Activated T-cell treated with anti-CD3 and anti-CD28 coated beads, Interleukin-2, amount 50 U/mL, for 72 hours (primary cell): Measurements from ENCODE around the gene MTHFD1L. TPM values are rescaled to one million over a fixed set of nuclear protein-coding genes. Genes with fewer than 3 reads are reported as not detected.
"Not testable (repeated sequence)": the region's sequence is repeated elsewhere in the genome, so short reads cannot be mapped to it uniquely, and the experiment has no call there.

Experiments used
- ATAC-seq, 2 donors: fragments of 150-1000 bp; cut with Tn5 transposase; replicated peaks in 1 of 2; 2 replicates each; pipeline ENCODE4 v1.10.0; 2021; ENCODE audit warnings: moderate library complexity in 2 of 2, mild to moderate bottlenecking in 1 of 2
- DNase-seq, 2 donors: peaks; one replicate each; pipeline ENCODE4 v3.0.0; 2021 to 2022; ENCODE audit warnings: mixed read lengths in 1 of 2
- H3K27ac Mint-ChIP-seq: one replicate; pipeline ENCODE4 v1.8.0; 2022; ENCODE audit warnings: mild to moderate bottlenecking, moderate library complexity, mixed read lengths
- H3K27me3 Mint-ChIP-seq: one replicate; pipeline ENCODE4 v1.8.0; 2022; ENCODE audit warnings: low read depth, mixed read lengths
- H3K36me3 Mint-ChIP-seq, 2 donors: one replicate each; pipeline ENCODE4 v1.8.0; 2022; ENCODE audit warnings: mixed read lengths in 2 of 2, mild to moderate bottlenecking in 1 of 2; ENCODE audit not compliant: insufficient read depth in 2 of 2
- H3K4me1 Mint-ChIP-seq: one replicate; pipeline ENCODE4 v1.8.0; 2022; ENCODE audit warnings: low read depth, mixed read lengths
- H3K4me3 Mint-ChIP-seq, 2 donors: one replicate each; pipeline ENCODE4 v1.8.0; 2022; ENCODE audit warnings: mild to moderate bottlenecking in 2 of 2, mixed read lengths in 2 of 2, moderate library complexity in 2 of 2
- H3K9me3 Mint-ChIP-seq, 2 donors: one replicate each; pipeline ENCODE4 v1.8.0; 2022; ENCODE audit warnings: mixed read lengths in 2 of 2
- total RNA-seq, 2 donors: library from RNA; stranded (reverse); gene quantifications; one replicate each; pipeline ENCODE4 v1.2.3, GENCODE V29; 2022

MTHFD1L gene
- total RNA-seq: 100 to 1,000 TPM; 138 to 155 TPM

- peak within 1 kb of the TSS; percentile 69 for H3K27ac Mint-ChIP-seq
- peaks cover 2 to 9% of the 10 kb centered on the region in 2 donors for H3K36me3 Mint-ChIP-seq
- no peaks in the 10 kb centered on the region for H3K9me3 Mint-ChIP-seq
- H3K4me3 Mint-ChIP-seq: peak within 1 kb of the TSS; percentile 97
- peak; percentile 77 to 79 for ATAC-seq
- H3K27me3 Mint-ChIP-seq: peaks cover 18% of the 10 kb centered on the region
- peaks cover 64% of the 10 kb centered on the region for H3K4me1 Mint-ChIP-seq
- DNase-seq: peak; percentile 85 to 87
Measured at GRCh38 chr6:150865406-150866146, at the start of gene MTHFD1L. Gene MTHFD1L, plus strand, starts transcription at chr6:150865702. Its CDS starts 121 bp downstream, at chr6:150865823.

GRCh38 chr6:150816554-150816953 is 48.9 kb upstream of the MTHFD1L start:
- peaks cover 35% of the 10 kb centered on the region for H3K4me1 Mint-ChIP-seq
- DNase-seq, ATAC-seq, H3K36me3 Mint-ChIP-seq, H3K4me3 Mint-ChIP-seq, H3K9me3 Mint-ChIP-seq, H3K27ac Mint-ChIP-seq: not testable (repeated sequence)
- H3K27me3 Mint-ChIP-seq: peaks cover 30% of the 10 kb centered on the region

GRCh38 chr6:150822932-150823331 is 42.6 kb upstream of the MTHFD1L start:
- Mint-ChIP-seq H3K27me3 (peaks cover 6% of the 10 kb centered on the region), H3K27ac (no peak overlapping the region), H3K9me3 (no peaks in the 10 kb centered on the region), H3K4me1 (no peaks in the 10 kb centered on the region), H3K36me3 (no peaks in the 10 kb centered on the region), H3K4me3 (no peak overlapping the region)
- DNase-seq: no peak
- ATAC-seq: no peak

GRCh38 chr6:150826788-150827187 is 38.7 kb upstream of the MTHFD1L start:
- DNase-seq (no peak), ATAC-seq (no peak)
- no peak overlapping the region for H3K4me3 Mint-ChIP-seq
- no peaks in the 10 kb centered on the region for H3K27me3 Mint-ChIP-seq
- no peaks in the 10 kb centered on the region for H3K9me3 Mint-ChIP-seq
- H3K4me1 Mint-ChIP-seq: no peaks in the 10 kb centered on the region
- H3K36me3 Mint-ChIP-seq: no peaks in the 10 kb centered on the region
- peak overlapping the region; percentile 65 for H3K27ac Mint-ChIP-seq

GRCh38 chr6:150828107-150828506 is 37.4 kb upstream of the MTHFD1L start:
- not testable (repeated sequence) for H3K27me3 Mint-ChIP-seq, H3K4me3 Mint-ChIP-seq, DNase-seq, H3K9me3 Mint-ChIP-seq, H3K27ac Mint-ChIP-seq, ATAC-seq, H3K4me1 Mint-ChIP-seq, H3K36me3 Mint-ChIP-seq

GRCh38 chr6:150830439-150831165 is 34.9 kb upstream of the MTHFD1L start:
- Mint-ChIP-seq H3K9me3 (no peaks in the 10 kb centered on the region), H3K27ac (no peak overlapping the region)
- ATAC-seq: no peak

GRCh38 chr6:150831577-150831976 is 33.9 kb upstream of the MTHFD1L start:
- Mint-ChIP-seq H3K4me1 (no peaks in the 10 kb centered on the region), H3K27ac (no peak overlapping the region), H3K9me3 (no peaks in the 10 kb centered on the region), H3K4me3 (no peak overlapping the region), H3K36me3 (no peaks in the 10 kb centered on the region), H3K27me3 (no peaks in the 10 kb centered on the region)
- DNase-seq (no peak), ATAC-seq (no peak)

More at GRCh38 chr6:150830439-150831165, 34.9 kb upstream of the MTHFD1L start:
- no peaks in the 10 kb centered on the region for H3K27me3 Mint-ChIP-seq
- H3K4me1 Mint-ChIP-seq: no peaks in the 10 kb centered on the region
- H3K36me3 Mint-ChIP-seq: no peaks in the 10 kb centered on the region
- DNase-seq: no peak
- no peak overlapping the region for H3K4me3 Mint-ChIP-seq

- H3K9me3 Mint-ChIP-seq: no peaks in the 10 kb centered on the region
- no peak for ATAC-seq
- H3K4me1 Mint-ChIP-seq: no peaks in the 10 kb centered on the region
- no peak for DNase-seq
- H3K27ac Mint-ChIP-seq: no peak overlapping the region
- H3K36me3 Mint-ChIP-seq: no peaks in the 10 kb centered on the region
- no peaks in the 10 kb centered on the region for H3K27me3 Mint-ChIP-seq
- H3K4me3 Mint-ChIP-seq: no peak overlapping the region
Measured at GRCh38 chr6:150835620-150836019, 29.9 kb upstream of the MTHFD1L start.

- H3K4me1 Mint-ChIP-seq: no peaks in the 10 kb centered on the region
- ATAC-seq (no peak), DNase-seq (no peak)
- no peaks in the 10 kb centered on the region for H3K27me3 Mint-ChIP-seq
- H3K36me3 Mint-ChIP-seq: no peaks in the 10 kb centered on the region
- H3K4me3 Mint-ChIP-seq: no peak overlapping the region
- no peaks in the 10 kb centered on the region for H3K9me3 Mint-ChIP-seq
- H3K27ac Mint-ChIP-seq: no peak overlapping the region
Measured at GRCh38 chr6:150840185-150840584, 25.3 kb upstream of the MTHFD1L start.

GRCh38 chr6:150841189-150841588 is 24.3 kb upstream of the MTHFD1L start:
- H3K27ac Mint-ChIP-seq: no peak overlapping the region
- H3K4me3 Mint-ChIP-seq: no peak overlapping the region
- H3K4me1 Mint-ChIP-seq: no peaks in the 10 kb centered on the region
- no peaks in the 10 kb centered on the region for H3K36me3 Mint-ChIP-seq
- DNase-seq: no peak
- H3K27me3 Mint-ChIP-seq: no peaks in the 10 kb centered on the region
- no peaks in the 10 kb centered on the region for H3K9me3 Mint-ChIP-seq
- no peak for ATAC-seq

GRCh38 chr6:150841697-150842096 is 23.8 kb upstream of the MTHFD1L start:
- no peaks in the 10 kb centered on the region for H3K36me3 Mint-ChIP-seq
- H3K27ac Mint-ChIP-seq: no peak overlapping the region
- H3K27me3 Mint-ChIP-seq: no peaks in the 10 kb centered on the region
- H3K4me1 Mint-ChIP-seq: no peaks in the 10 kb centered on the region
- no peak overlapping the region for H3K4me3 Mint-ChIP-seq
- no peaks in the 10 kb centered on the region for H3K9me3 Mint-ChIP-seq
- no peak for ATAC-seq
- no peak for DNase-seq

- Mint-ChIP-seq H3K4me3 (no peak overlapping the region), H3K27ac (no peak overlapping the region), H3K4me1 (no peaks in the 10 kb centered on the region), H3K36me3 (no peaks in the 10 kb centered on the region), H3K27me3 (peaks cover 5% of the 10 kb centered on the region), H3K9me3 (no peaks in the 10 kb centered on the region)
- ATAC-seq (no peak), DNase-seq (no peak)
Measured at GRCh38 chr6:150844371-150844770, 21.1 kb upstream of the MTHFD1L start.

- Mint-ChIP-seq H3K4me1 (no peaks in the 10 kb centered on the region), H3K36me3 (no peaks in the 10 kb centered on the region), H3K9me3 (no peaks in the 10 kb centered on the region), H3K4me3 (no peak overlapping the region), H3K27ac (no peak overlapping the region), H3K27me3 (peaks cover 5% of the 10 kb centered on the region)
- no peak for DNase-seq
- no peak for ATAC-seq
Measured at GRCh38 chr6:150846641-150847040, 18.9 kb upstream of the MTHFD1L start.
